NCI-H2029 (cell line): ENCODE measurements around the gene MGLL.
"Not testable (repeated sequence)": the region's sequence is repeated elsewhere in the genome, so short reads cannot be mapped to it uniquely, and the experiment has no call there.

Source experiments
- DNase-seq: peaks from one replicate; lab custom pipeline; 2025; lab: John Stamatoyannopoulos, UW

Gene MGLL

DNA sequence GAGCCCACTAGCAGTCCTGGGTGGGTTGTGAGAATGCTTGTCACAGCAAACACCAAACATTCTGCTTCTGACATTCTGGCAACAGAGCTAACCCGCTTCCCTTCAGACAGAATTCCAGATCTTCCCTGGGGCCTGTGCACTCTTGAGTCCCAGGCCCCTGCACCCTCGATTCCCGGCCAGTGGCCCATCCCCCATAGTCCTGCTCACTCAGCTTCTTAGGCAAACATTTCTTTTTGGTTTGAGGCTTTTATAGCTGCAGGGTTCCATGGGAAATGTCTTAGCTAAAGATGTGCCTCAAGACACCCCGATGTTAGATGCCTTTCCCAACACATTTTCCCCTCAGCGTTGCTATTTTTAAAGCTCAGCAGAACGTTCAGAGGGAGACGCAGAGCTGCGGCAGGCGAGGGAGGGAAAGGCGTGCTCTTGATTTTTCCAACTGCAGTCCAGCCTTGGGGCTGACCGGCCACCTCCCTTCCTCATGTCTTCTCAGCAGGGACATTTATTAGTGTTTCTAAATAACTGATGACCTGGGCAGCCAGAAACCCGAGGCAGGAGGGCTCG is 114.4 kb downstream of the MGLL start:
- no peak for DNase-seq

DNA sequence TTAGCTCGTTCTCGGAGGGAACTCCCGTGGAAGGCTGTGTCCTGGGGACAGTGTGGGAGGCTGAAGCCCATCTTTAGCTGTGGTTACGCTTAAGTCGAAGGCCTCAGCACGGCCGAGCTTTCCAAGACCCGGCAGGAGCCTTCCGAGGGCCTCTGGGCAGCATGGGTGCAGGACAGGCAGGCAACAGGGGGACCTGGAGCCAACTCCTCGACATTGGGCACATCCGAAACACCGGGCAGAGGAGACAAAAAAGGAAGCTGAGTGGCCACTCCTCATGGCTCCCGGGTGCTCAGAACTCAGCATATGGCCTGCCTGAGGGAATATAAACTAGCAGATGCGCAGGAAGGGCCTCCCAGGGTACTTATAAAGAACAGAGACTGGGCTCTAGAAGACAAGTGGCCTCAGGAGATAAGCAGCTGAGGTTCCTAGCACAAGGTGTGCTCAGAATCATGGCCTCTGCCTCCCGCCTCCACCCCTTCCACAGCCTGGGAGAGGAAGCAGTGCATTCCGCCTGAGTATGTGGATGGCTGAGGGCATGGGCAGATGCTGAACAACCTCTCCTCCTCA is 115.4 kb downstream of the MGLL start:
- no peak for DNase-seq

DNA sequence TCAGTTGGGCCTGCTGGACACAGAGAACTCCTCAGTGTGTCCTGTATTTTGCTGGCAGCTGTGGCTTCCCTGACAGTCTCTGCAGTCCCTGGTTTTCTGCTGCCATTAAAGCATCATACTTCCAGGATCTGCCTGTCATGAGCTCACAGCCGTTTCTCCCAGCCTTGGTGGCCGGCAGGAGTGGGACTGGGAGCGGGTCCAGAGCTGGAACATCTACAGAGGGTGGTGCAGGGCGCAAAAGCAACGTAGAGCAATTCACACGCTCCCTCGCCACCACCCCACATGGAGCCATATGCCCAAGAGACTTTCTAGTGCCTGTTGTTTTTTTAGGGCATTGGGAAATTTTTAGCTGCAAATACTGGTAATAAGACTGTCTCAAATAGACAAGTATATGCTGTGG is 116.0 kb downstream of the MGLL start:
- no peak for DNase-seq

DNA sequence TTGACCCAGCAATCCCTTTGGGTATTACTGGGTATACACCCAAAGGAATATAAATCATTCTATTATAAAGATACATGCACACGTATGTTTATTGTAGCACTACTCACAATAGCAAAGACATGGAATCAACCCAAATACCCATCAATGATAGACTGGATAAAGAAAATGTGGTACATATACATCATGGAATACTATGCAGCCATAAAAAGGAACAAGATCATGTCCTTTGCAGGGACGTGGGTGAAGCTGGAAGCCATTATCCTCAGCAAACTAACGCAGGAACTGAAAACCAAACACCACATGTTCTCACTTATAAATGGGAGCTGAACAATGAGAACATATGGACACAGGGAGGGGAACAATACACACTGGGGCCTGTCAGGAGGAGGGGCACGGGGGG is 117.5 kb downstream of the MGLL start:
- DNase-seq = not testable (repeated sequence)

DNA sequence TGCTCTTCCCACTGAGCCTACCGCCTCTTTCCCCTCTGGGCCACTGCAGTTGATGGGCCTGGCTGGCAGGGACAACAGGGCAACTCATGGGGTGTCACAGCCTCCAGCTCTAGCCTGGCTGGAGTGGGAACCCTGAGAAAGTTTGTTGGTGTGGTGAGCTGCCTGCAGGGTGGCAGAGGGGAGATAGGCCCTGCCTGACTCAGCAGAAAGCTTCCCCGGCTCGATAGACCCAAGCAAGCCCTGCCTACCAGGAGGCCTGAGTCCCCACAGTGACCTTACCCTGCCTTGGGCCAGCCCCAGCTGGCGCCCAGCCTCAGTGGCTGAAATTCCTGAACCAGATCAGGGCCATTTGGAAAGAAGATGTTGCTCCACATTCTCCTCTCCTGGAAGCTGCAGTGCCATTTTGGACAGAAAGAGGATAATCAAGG is 120.2 kb downstream of the MGLL start:
- no peak for DNase-seq

DNA sequence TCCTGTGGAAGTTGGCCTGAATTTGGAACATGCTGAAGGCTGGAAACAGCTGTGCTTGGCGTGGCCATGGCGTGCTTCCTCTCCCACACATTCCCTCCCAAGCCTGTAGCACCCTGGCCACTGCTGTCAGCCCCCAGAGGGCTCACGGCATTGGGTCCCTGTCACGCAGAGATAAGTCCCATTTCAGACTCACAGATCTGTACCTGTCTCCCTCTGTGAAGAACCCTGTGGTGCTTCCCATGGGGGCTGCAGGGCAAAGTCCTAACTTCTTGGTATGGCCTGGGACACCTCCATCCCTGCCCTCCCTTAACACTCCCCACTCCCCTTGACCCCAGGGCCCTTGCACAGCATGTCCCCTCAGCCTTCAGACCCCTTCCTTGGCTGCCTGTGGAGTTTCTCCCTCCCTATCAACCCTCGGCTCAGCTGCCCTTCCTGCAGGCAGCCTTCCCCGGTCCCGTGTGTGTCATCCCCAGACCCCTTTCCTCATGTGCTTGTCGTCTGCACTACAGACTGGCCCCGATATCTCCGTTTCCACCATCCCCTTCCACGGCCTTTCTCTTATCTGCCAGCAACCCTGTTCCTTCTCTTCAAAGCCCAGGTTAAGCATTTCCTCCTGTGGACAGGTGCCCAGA is 120.9 kb downstream of the MGLL start:
- no peak for DNase-seq

DNA sequence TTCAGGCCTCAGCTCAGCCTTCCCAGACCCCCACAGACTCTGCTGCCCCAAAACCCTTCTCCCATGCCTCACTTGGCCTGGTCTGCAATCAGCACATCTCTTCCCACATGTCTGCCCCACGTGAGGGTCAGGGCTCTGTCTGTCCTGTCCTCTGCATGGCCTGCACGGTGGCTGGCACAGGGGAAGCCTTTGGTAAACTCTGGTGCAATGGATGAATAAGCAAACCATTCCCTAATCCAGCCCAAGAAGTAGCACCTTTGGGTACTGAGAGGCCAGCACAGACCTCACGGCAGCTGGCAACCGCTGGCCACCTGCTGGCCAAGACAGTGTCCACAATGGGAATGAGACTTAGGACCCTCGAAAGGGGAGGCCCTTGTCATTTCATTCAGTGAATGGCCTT is 121.9 kb downstream of the MGLL start:
- no peak for DNase-seq

DNA sequence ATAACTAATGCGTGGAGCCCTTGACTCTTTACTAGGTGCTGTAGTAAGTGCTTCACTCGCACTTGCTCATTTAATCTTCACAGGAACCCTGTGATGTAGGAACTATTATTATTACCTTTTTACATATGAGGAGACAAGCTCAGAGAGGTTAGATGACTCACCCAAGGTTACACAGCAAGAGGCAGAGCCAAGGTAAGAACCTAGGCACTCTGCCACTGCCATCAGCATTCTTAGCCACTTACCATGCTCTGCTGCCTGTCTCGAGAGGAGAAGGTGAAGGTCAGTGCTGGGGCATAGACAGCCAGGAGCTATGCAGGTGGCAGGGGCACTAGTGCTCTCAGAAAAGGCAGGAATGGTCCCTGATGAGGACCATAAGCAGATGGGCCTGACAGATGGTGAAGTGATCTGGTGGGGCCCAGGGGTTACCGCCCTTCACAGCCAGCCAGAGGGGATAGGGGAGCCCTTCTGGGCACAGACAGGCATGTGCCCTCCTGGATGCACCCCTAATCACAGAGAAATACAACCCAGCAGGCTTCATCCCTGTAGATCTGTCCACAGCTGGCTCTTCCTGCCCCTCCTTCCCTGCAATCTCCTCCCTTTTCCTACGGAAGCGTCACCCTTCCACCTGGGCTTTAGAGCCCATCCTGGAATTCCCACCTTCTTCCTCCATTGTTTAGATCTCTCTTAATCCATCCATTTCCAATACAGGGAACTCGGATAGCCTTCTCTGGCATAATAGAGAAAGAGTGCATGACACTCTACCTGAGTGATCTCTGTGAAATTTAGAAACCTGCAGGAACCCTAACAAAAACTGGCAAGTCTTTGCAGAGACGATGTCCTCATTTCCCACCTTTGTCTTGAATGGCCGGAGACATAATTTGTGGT is 122.7 kb downstream of the MGLL start:
- peak; percentile 16 for DNase-seq

DNA sequence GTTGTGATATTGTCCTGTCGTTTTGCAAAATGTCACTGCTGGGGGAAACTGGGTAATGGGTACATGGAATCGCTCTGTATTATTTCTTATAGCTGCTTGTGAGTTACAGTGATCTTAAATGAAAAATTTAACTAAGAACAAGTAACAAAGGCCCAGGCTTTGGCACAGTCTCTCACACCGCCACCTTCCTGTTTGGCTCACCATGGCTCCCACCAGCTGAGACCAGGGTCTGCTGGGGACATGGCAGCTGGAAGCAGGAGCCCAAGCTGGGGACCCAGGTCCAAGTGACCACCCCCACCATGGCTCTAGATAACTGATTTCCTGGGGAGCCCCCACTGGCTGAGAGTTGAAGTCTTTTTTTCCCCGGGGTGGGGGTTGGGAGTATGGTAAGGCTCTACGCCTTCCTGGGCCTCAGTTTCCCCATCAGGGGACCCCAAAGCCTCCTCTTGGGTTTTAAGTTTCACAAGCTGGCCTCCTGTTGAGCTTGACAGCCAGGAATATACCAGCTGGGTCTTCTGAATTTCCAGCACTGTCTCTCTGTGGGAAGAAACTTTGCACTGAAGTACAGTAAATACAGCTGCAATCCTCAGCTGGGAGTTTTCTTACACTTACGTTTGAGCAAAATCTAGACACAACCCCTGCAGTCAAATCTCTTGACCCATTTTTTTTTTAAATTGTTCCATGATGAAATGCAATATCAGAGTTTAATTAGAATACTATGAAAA is 123.5 kb downstream of the MGLL start:
- no peak for DNase-seq

DNA sequence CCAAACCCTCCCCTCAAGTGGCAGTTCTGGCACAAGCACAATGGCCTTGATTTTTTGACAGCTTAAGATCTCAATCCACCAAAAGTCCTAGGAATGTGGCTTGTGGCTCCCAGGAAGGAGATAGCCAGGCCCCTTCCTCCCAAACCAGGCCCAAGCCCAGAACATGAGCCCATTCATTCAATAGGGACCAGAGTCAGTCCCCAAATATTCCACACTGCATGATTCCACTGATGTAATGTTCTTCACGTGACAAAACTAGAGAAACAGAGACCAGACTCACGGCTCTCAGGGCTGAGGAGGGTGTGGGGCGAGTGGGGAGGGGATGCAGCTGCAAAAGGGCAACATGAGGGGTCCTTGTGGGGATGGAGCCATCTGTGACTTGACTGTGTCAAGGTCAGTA is 124.0 kb downstream of the MGLL start:
- DNase-seq = no peak

DNA sequence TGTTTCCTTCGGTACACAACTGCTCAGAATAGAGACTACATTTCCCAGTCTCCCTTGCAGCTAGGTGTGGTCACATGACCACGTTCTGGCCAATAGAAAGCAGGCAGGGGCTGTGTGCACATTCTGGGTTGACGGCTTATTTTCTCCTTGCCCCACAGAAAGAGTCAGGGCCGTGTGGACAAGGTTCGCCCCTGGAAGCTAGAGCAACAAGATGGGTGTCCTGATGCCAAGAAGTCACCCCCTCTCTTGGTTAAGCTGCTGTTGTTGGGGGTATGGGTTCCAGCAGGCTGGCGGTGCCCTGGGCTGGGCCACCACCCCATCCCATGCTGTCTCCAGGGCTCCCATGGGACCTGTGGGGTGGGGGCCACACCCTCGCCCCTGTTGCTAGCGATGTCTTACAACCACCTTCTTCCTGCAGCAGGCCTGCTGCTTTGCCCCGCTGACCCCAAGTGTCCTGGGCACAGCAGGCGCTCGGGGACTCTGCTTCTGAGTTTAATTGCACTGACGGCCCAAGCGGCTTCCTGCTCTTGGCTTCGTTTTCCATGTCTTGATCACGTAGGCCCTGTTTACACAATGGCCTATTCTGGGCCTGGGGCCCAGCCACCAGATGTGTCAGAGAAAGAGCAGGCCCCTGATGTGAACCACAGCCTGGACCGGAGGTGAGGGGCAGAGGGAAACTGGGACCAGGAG is 124.6 kb downstream of the MGLL start:
- DNase-seq = peak; percentile 82

DNA sequence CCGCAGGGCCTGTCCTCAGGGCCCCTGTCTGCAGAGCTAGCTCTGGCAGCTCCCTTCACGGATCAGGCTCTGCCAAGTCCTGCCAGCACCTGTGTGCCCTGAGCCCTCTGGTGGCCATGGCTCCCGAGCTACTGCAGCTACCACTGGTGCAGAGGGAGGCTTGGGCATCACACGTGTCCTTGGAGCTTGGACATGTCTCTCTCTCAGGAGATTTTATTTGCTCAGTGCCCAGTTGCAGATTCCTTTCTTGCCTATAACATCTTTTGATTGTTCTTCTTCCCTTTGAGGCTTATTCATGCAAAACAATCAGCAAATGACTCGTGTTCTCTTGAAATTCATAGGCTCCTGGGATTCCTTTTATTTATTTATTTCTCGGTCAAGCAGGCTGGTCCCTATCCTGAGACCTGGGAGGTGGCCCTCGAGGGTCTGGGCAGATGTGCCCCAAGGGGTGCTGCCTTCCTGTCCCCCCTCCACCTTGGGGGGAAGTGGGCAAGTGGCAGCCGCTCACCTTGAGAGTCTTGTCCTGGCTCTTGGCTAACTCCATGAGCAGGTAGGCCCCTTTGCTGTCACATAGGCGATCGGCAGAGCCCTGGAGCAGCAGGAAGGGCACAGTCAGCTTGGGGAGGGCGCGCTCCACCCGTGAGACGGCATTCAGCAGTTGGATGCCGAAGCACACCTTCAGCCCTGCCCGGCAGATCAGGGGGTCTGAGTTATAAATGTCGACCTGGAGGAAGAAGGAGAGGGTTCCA is 127.7 kb downstream of the MGLL start:
- DNase-seq = peak; percentile 77

DNA sequence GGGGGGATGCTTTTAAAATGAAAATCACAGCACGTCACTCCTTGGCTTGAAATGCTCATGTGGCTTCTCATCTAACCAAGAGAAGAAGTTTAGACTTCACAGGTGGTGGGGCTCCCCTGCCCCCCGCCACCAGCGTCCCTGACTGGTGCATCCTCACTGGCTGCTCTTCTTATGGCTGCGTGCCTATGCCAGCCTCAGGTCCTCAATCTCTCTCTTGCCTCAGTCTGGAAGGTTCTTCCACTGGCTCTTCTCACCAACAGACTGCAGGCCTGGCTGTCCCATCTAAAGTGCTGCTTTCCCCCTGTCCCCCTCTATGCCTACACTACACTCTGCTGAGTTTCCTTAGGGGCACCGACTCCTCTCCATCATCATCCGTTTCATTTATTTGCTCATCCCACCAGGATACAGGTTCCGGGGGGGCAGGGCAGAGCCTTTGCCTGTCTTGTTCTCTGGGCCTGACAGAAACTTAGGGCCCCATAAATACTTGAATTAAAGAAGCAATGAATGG is 128.9 kb downstream of the MGLL start:
- no peak for DNase-seq

DNA sequence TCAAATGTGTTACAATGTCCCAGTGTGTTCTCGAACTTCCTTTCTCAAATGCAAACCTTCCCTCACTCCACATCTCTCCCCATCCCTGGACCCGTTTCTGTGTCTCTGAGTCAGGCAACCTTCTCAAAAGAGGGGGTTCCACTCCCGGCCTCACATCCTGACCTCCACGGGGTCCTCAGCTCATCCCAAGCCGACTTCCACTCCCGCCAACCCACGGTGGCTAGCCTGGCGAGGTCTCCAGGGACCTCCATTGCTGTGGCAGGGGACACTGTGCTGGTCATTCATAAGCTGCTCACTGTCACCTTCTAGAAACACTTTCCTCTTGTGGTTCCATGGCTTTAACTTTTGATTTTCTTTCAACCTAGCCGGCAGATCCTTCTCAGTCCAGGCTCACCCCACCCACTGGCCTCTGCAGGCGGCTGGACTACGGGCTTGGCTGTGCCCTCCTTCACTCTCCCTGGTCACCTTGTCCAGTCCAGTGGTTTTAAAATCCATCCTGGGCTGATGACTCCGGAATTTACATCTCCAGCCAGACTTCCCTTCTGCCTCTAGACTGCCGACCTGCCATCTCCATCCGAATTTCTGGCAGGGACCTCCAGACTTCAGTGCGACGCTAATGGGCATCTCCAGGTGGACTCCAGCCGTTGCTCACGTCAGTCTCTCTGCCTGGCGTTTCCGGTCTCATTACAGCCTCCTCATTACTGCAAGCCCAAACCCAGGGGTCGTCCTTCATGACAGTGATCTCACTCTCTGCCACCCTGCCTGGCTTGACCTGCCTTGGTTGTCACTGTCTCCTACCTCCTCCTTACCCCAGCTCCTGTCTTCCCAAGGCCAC is 129.6 kb downstream of the MGLL start:
- no peak for DNase-seq

DNA sequence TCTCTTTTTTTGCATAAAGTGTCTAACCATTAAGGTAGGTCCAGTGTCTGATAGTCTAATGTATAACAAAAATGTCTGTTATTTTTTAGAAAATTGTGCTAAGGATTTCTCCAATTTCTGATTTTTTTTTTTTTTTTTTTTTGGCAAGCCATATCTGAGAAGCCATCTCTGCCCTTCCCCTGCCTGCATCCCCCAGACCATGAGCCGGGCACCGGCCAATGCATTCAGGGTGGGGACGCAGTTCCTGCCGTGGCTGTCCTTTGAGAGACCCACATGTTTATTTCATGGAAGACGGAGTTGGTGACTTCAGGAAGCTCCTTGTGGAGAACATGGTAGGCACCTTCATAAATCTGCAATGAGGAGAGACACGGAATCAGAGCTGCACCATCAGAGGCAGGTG is 130.3 kb downstream of the MGLL start:
- DNase-seq = no peak

DNA sequence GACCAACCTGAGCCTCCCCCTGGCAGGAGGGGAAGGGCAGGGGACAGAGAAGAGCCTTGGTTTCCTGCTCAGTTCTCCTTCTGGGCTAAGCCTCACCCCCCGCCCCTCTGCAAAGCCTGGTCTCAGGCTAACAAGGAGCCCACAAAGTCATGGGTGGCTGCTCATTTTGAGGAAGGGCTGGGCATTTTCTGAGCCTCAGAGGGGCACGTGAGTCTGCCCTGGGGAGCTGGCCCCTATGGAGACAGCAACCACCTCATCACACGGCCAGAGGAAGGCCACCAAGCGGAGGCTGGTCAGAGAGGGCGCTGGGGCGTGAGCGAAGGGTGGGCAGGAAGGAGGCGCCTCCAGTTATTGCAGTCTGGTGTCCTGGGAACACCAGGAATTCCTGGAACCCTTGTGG is 130.8 kb downstream of the MGLL start:
- DNase-seq = no peak

DNA sequence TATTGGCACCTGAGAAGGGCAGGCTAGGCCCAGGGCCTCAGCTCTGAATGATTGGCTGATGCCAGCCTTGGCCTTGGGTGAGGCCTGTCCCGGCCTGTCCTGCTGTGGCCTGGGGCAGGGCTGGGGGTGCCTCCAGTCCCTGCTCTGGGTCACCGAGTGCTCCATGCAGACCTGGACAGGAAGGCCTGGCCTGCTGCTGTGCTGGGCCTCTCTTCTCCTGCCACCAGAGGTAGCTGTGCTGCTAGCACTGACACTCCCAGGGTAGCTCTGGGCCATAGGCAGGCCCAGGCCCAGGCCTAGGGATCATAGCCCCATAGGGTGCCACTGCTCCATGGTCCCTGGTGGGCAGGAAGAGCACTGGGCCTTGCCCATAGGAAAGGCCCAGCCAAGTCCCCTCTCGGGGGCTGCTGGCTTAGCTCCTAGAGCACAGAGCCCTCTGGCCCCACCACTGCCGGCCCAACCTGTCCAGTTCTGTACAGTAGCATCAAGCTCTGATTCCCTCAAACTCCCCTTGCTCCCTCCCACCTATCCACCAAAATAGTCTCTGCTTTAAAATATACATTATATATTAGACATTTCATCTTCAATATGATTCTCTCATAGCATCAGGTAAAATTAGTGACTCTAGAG is 131.4 kb downstream of the MGLL start:
- no peak for DNase-seq

DNA sequence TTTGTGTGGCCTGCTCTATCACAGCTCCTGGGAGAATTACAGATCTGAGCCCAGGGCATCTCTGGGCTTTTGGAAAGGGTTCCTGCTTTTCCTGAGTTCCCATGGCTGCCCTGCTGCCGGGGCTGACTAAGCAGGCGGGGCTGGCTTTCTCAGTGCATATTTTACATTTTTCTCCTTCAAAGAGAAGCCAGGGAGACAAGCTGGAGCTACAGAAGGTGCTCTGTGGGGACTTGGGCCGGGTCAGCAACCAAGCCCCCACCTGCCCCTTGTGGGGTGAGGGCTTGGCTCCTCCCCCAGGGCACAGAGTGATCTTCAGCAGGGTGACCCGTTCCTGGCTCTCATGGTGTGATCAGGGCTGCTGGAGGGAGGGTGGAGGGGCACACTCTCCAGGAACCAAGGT is 132.2 kb downstream of the MGLL start:
- no peak for DNase-seq

DNA sequence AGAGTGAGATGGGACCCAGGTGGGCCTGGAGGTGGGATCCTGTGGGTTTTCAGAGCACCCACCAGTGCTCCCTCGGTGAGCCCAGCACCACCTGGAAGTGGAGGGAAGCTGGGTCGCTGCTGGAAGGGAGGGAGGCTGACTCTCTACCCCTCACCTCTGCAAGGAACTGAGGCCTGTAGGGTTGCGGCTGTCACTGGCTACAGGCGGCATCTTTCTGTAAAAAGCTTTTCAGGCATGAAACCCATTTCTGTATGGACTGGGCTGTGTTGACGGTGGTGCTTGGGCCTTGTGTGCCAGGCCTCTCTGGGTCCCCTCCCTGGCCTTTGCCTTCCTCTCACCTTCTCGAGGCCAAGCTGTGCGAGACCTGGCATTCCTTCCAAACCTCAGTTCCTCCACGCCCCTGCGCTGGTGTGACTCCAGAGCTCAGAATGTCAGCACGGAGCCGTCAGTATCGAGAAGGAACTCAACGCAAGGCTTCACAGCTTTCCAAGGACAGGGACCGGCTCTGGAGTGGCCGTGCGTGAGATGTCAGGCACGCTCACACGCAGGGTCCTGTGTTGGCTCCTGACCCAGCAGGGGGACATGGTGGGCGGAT is 133.0 kb downstream of the MGLL start:
- no peak for DNase-seq
